ENCODE measurements around the gene FBLN7. TPM values are rescaled to one million over a fixed set of nuclear protein-coding genes. Genes with fewer than 3 reads are reported as not detected.

Gene FBLN7
- total RNA-seq, 1 experiment from 2014 or later = 0.04 TPM

DNA sequence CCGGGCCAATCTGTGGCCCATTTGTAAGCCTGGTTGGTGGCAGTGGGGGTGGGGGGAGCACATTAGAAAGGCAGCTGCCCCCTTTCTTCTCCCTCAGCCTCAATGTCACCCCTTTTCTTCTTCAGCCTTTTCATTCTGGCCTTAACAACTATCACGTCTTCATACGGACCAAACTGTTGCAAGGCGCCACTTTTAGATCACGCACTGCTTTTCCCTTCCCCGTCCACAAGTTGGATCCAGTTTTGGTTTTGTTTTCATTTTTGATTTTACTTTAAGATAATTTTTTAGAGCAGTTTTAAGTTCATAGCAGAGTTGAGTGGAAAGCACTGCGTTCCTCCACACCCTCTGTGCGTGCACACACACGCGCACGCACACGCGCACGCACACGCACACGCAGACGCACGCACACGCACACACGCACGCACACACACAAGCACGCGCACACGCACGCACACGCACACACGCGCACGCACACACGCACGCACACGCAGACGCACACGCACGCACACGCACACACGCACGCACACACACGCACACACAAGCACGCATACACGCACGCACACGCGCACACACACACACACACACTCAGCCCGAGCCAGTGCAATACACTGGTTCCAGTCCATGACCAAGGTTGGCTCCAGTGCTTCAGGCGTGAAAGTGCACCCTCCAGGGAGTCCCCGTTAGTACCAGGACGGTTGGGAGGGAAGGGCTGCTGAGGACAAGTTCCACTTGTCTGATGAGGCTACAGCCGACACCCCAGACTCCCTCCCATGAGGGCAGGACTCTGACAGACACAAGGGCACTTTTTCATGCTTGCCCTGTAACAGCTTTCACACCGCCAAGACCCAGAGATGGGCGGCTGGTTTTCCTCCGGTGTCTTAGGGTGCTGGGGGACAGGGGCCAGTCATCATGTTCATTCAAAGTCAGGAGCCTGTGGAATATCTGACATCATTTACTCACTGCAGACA is 22.4 kb downstream of the FBLN7 start:
- no peaks in the 10 kb centered on the region for H3K9me3 ChIP-seq (replicated peaks)
- H3K4me3 ChIP-seq = no peak overlapping the region
- H3K27ac ChIP-seq = no peak overlapping the region
- no peaks in the 10 kb centered on the region for H3K4me1 ChIP-seq
- no peaks in the 10 kb centered on the region for H3K36me3 ChIP-seq
- no peaks in the 10 kb centered on the region for H3K27me3 ChIP-seq
- DNase-seq = no peak

DNA sequence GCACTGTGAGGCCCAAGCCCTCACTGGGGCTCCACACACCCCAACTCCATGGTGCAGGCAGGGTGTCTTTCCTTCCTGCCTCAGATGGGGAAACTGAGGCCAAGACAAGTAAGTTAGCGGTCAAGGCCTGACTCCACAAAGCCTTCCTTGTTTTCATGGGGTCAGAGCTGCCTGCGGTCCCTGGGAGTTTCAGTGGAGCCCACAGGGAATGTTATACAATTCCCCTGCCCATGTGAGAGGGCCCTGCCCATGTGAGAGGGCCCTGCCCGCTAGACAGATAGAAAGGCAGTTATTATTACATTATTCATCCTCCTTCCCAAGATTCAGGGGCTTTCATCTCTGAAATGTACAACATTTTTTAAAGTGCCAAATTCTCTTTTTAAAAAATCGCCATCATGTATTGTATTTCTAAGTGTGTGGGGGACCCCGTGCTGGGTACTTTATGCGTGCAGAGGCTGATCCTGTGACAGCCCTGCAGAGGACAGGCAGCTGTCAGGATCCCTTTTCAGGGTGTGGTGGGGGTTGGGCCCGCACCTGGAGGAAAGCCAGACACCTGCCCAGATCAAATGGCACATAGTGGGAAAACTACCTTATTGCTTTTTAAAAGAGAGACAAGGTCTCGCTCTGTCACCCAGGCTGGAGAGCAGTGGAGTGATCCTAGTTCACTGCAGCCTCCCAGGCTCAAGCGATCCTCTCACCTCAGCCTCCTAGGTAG is 23.4 kb downstream of the FBLN7 start:
- Histone ChIP-seq H3K36me3 (no peaks in the 10 kb centered on the region), H3K4me3 (no peak overlapping the region), H3K4me1 (no peaks in the 10 kb centered on the region), H3K27me3 (no peaks in the 10 kb centered on the region), H3K27ac (no peak overlapping the region), H3K9me3 (replicated peaks) (no peaks in the 10 kb centered on the region)
- no peak for DNase-seq

- Histone ChIP-seq H3K27me3 (no peaks in the 10 kb centered on the region), H3K4me3 (no peak overlapping the region), H3K4me1 (no peaks in the 10 kb centered on the region), H3K36me3 (no peaks in the 10 kb centered on the region), H3K27ac (no peak overlapping the region), H3K9me3 (replicated peaks) (no peaks in the 10 kb centered on the region)
- DNase-seq = no peak
Observed at GRCh38 chr2:112162341-112162740, 24.2 kb downstream of the FBLN7 start.

- Histone ChIP-seq H3K9me3 (replicated peaks) (no peaks in the 10 kb centered on the region), H3K4me1 (no peaks in the 10 kb centered on the region), H3K27ac (no peak overlapping the region), H3K4me3 (no peak overlapping the region), H3K27me3 (no peaks in the 10 kb centered on the region), H3K36me3 (no peaks in the 10 kb centered on the region)
- no peak for DNase-seq
Observed at GRCh38 chr2:112162956-112163355, 24.8 kb downstream of the FBLN7 start.

- Histone ChIP-seq H3K4me3 (no peak overlapping the region), H3K36me3 (no peaks in the 10 kb centered on the region), H3K9me3 (replicated peaks) (no peaks in the 10 kb centered on the region), H3K4me1 (no peaks in the 10 kb centered on the region), H3K27me3 (no peaks in the 10 kb centered on the region), H3K27ac (no peak overlapping the region)
- DNase-seq = no peak
Observed at GRCh38 chr2:112163541-112163981, 25.4 kb downstream of the FBLN7 start.

DNA sequence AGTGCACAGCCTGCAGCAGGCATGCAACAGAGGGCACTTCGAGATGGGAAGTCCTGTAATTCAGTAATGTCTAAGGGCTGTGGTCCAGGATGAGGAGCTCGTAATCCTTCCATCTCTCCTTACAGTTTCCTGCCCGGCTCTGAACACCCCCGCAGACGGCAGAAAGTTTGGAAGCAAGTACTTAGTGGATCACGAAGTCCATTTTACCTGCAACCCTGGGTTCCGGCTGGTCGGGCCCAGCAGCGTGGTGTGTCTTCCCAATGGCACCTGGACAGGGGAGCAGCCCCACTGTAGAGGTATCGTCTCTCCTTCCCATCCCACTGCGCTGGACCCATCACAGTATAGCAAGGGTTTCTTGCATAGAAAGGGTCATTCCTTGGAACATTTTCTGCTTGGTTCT is 26.7 kb downstream of the FBLN7 start:
- no peaks in the 10 kb centered on the region for H3K9me3 ChIP-seq (replicated peaks)
- no peaks in the 10 kb centered on the region for H3K4me1 ChIP-seq
- no peaks in the 10 kb centered on the region for H3K36me3 ChIP-seq
- no peaks in the 10 kb centered on the region for H3K27me3 ChIP-seq
- H3K4me3 ChIP-seq = no peak overlapping the region
- DNase-seq = no peak
- H3K27ac ChIP-seq = no peak overlapping the region

- Histone ChIP-seq H3K27ac (no peak overlapping the region), H3K4me3 (no peak overlapping the region), H3K4me1 (no peaks in the 10 kb centered on the region), H3K9me3 (replicated peaks) (no peaks in the 10 kb centered on the region), H3K36me3 (no peaks in the 10 kb centered on the region), H3K27me3 (no peaks in the 10 kb centered on the region)
- DNase-seq = no peak
Observed at GRCh38 chr2:112165296-112165695, 27.1 kb downstream of the FBLN7 start.

GRCh38 chr2:112166806-112167499 is 28.8 kb downstream of the FBLN7 start:
- H3K36me3 ChIP-seq = no peaks in the 10 kb centered on the region
- no peak for DNase-seq
- no peak overlapping the region for H3K4me3 ChIP-seq

GRCh38 chr2:112168422-112169124 is 30.4 kb downstream of the FBLN7 start:
- Histone ChIP-seq H3K27me3 (no peaks in the 10 kb centered on the region), H3K9me3 (replicated peaks) (no peaks in the 10 kb centered on the region), H3K4me3 (no peak overlapping the region), H3K27ac (no peak overlapping the region), H3K36me3 (no peaks in the 10 kb centered on the region), H3K4me1 (no peaks in the 10 kb centered on the region)
- no peak for DNase-seq

More at GRCh38 chr2:112166806-112167499, 28.8 kb downstream of the FBLN7 start:
- Histone ChIP-seq H3K9me3 (replicated peaks) (no peaks in the 10 kb centered on the region), H3K4me1 (no peaks in the 10 kb centered on the region), H3K27ac (no peak overlapping the region), H3K27me3 (no peaks in the 10 kb centered on the region)

DNA sequence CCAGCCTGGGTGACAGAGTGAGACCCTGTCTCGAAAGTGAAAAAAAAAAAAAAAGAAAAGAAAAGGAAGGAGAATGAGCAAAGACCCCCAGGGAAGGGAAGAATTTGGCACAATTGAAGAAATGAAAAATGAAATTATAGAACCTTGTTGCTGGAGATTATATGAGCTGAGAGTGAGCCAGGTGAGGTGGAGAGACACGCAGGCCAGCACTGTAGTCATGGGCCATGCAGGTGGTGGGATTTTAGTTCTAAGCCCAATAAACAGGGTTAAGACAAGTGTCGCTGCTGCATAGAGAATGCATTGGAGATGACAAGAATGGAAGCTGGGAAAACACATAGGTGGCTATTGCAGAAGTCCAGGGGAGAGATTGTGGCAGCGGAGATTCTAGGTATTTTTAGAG is 32.3 kb downstream of the FBLN7 start:
- H3K36me3 ChIP-seq = no peaks in the 10 kb centered on the region
- H3K27me3 ChIP-seq = no peaks in the 10 kb centered on the region
- H3K27ac ChIP-seq = no peak overlapping the region
- H3K4me3 ChIP-seq = no peak overlapping the region
- peaks cover 6% of the 10 kb centered on the region for H3K4me1 ChIP-seq
- no peak for DNase-seq
- H3K9me3 ChIP-seq (replicated peaks) = no peaks in the 10 kb centered on the region

DNA sequence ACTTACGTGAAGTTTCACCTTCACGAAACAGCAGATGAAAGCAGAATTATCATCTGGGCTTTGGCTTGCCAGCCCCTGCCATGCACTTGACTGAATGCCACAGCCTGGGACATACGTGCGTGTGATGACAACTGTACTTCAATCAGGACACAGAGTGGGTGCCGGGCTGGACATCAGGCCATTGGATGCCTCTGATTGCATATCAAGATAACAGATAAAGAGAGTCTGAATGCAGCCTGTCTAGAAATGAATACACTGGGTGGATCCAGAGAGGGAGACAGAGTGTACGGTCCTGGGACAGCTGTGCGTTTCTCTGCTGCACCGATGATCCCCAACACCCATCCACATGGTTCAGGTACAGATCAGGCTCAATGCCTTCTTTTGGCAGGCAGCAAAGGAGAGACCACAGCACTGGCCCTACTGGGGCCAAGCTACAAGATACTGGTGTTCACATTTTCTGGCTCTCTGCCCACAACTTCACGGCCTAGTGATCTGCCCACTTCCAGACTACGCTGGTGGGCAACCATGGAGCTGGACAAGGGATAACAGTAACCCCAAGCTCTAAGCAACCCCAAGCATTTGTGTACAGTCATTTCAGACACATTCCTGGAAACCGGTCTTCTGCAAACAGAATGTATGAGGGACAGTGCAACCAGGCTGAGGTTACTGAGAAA is 35.6 kb downstream of the FBLN7 start:
- no peak overlapping the region for H3K4me3 ChIP-seq
- no peaks in the 10 kb centered on the region for H3K9me3 ChIP-seq (replicated peaks)
- no peaks in the 10 kb centered on the region for H3K36me3 ChIP-seq
- H3K27ac ChIP-seq = no peak overlapping the region
- peak; percentile 25 to 50 for DNase-seq
- peaks cover 6% of the 10 kb centered on the region for H3K4me1 ChIP-seq
- H3K27me3 ChIP-seq = no peaks in the 10 kb centered on the region

DNA sequence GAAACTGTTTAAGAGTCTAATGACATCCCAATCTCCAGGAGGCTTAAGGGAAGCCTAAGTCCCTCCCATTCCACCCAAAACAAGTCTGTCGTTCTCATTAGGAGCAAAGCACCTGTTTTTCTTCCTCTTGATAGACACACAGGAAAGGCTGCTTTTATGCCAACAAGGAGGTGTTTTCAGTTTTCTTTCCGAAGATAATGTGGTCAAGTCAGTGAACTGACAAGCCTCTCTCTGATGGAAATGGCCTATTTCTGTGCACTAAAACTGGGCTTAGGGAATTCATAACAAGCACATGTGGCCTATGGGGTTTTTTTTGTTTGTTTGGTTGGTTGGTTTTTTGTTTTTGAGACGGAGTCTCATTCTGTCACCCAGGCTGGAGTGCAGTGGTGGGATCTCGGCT is 36.2 kb downstream of the FBLN7 start:
- no peak overlapping the region for H3K4me3 ChIP-seq
- DNase-seq = no peak
- no peaks in the 10 kb centered on the region for H3K9me3 ChIP-seq (replicated peaks)
- H3K4me1 ChIP-seq = peaks cover 6% of the 10 kb centered on the region
- no peaks in the 10 kb centered on the region for H3K36me3 ChIP-seq
- H3K27me3 ChIP-seq = no peaks in the 10 kb centered on the region
- H3K27ac ChIP-seq = no peak overlapping the region

DNA sequence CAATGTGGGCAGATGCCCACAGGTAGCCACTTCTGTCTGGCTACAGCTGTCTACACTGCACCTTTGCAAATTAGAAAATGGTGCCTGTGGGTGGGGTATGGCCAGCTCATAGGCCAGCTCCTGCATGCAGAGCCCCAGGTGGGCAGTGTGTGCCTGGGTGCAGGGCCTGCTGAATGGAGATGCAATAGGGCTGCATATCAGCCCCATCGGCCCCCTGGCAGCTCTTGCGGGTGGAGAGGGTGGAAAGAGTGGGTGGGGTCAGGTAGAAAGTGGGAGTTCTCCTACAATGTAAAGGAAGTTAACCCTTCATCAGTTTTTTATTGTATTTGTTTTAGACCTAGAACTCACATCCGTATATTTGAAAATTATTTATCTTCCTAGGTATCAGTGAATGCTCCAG is 37.1 kb downstream of the FBLN7 start:
- no peaks in the 10 kb centered on the region for H3K36me3 ChIP-seq
- DNase-seq = no peak
- H3K27me3 ChIP-seq = no peaks in the 10 kb centered on the region
- no peaks in the 10 kb centered on the region for H3K9me3 ChIP-seq (replicated peaks)
- no peak overlapping the region for H3K27ac ChIP-seq
- peaks cover 6% of the 10 kb centered on the region for H3K4me1 ChIP-seq
- no peak overlapping the region for H3K4me3 ChIP-seq

- no peak overlapping the region for H3K27ac ChIP-seq
- H3K36me3 ChIP-seq = no peaks in the 10 kb centered on the region
- no peak overlapping the region for H3K4me3 ChIP-seq
- DNase-seq = no peak
- peaks cover 6% of the 10 kb centered on the region for H3K4me1 ChIP-seq
- H3K9me3 ChIP-seq (replicated peaks) = no peaks in the 10 kb centered on the region
- no peaks in the 10 kb centered on the region for H3K27me3 ChIP-seq
Observed at GRCh38 chr2:112175958-112176573, 37.9 kb downstream of the FBLN7 start.

Data from SJCRH30 (cell line).